Measurements from ENCODE around the gene ADAMTS12. TPM values are rescaled to one million over a fixed set of nuclear protein-coding genes. Genes with fewer than 3 reads are reported as not detected.

The ADAMTS12 gene
- total and polyA plus RNA-seq, 2 of the 8 experiments (the other 6 are each of a cell fraction or from before 2014, with no cell fraction given), result 6.4 to 12.8 TPM

GRCh38 chr5:33761139-33761538 lies 130.7 kb downstream of the ADAMTS12 start:
- Histone ChIP-seq H3K79me2 (ENCODE audit: control insufficient read depth in 1 of 2, insufficient read depth in 2 of 2, low read length in 2 of 2) (no peaks in the 10 kb centered on the region; a peak in 1 of 4 replicates), H3K27me3 (replicated peaks in 1 of 4; ENCODE audit: control insufficient read depth in 3 of 4, extremely low read depth in 1 of 4, insufficient read depth in 3 of 4, low read length in 3 of 4) (no peaks in the 10 kb centered on the region), H3K14ac (ENCODE audit: insufficient read length) (no peak overlapping the region), H2AFZ (ENCODE audit: low read length) (no peak overlapping the region), H3K18ac (ENCODE audit: extremely low read depth, low read length) (no peak overlapping the region; the same call in 1 of the 2 replicates), H3K23me2 (ENCODE audit: low read depth, low read length) (no peaks in the 10 kb centered on the region), H4K8ac (ENCODE audit: extremely low read depth, insufficient read depth, low read length) (no peak overlapping the region), H3K56ac (replicated peaks; ENCODE audit: insufficient read length, low read depth, low read length) (no peak overlapping the region), H2BK120ac (replicated peaks; ENCODE audit: low read depth, low read length) (no peak overlapping the region), H2BK15ac (ENCODE audit: low read length) (peak overlapping the region; percentile 55; the same call in 1 of the 2 replicates), H3K4ac (replicated peaks; ENCODE audit: insufficient read length, low read depth, low read length) (no peak overlapping the region), H2BK12ac (ENCODE audit: low read depth, low read length) (peak overlapping the region; percentile 82; the same call in 1 of the 2 replicates), H2BK20ac (ENCODE audit: low read length) (no peak overlapping the region), H3K4me1 (replicated peaks in 1 of 4; ENCODE audit: control insufficient read depth in 3 of 4, insufficient read depth in 4 of 4, low read length in 3 of 4) (peaks cover 4 to 18% (median 11%) of the 10 kb centered on the region in 4 experiments; a peak in 5 of 7 replicates), H3K27ac (ENCODE audit: low read depth, low read length) (no peak overlapping the region), H2BK5ac (ENCODE audit: low read depth, low read length) (0 out of 2 replicates have a peak overlapping the region, but pooled peaks have one; percentile 12), H3K79me1 (ENCODE audit: low read depth, low read length) (no peaks in the 10 kb centered on the region), H4K91ac (replicated peaks; ENCODE audit: insufficient read length, low read length) (peak overlapping the region; percentile 15), H3K9me3 (ENCODE audit: insufficient read depth in 2 of 2, low read depth in 1 of 2, low read length in 1 of 2) (no peaks in the 10 kb centered on the region), H3K4me3 (ENCODE audit: extremely low read depth in 1 of 4, insufficient read depth in 2 of 4, low read depth in 3 of 4, low read length in 4 of 4) (no peak overlapping the region), H3K36me3 (ENCODE audit: control insufficient read depth in 2 of 4, insufficient read depth in 4 of 4, low read length in 3 of 4) (no peaks in the 10 kb centered on the region), H3K23ac (ENCODE audit: insufficient read length) (no peak overlapping the region), H2AK5ac (ENCODE audit: low read depth, low read length) (no peak overlapping the region; the same call in 1 of the 2 replicates), H4K20me1 (replicated peaks in 1 of 2; ENCODE audit: control insufficient read depth in 1 of 2, insufficient read depth in 2 of 2, low read length in 2 of 2) (no peaks in the 10 kb centered on the region), H4K5ac (ENCODE audit: insufficient read length, low read depth, low read length) (no peak overlapping the region), H3K4me2 (ENCODE audit: insufficient read depth in 1 of 2, low read depth in 2 of 2, low read length in 2 of 2) (no peak overlapping the region), H3K9ac (replicated peaks in 1 of 4; ENCODE audit: extremely low read depth in 1 of 4, low read depth in 3 of 4, low read length in 3 of 4) (no peak overlapping the region)
- ChIA-PET CTCF (ENCODE audit: partially characterized antibody) (no interaction called here), POLR2A (ENCODE audit: partially characterized antibody) (interaction anchor here (0.9 kb wide), 1 partner anchor 320 kb away, joined by 4 read pairs; no protein-coding TSS in a partner anchor)
- DNase-seq (ENCODE audit: low read depth in 1 of 2, low spot score in 2 of 2) (no peak), FAIRE-seq (no peak)
- whole genome bisulfite sequencing, 2 experiments (ENCODE audit: extremely low coverage in 1 of 2, insufficient coverage in 1 of 2, insufficient read length in 1 of 2, insufficient replicate concordance in 2 of 2, low coverage in 1 of 2, low lambda C conversion rate in 2 of 2, missing lambda C conversion rate in 1 of 2), result 73% methylated on average over 4 of the region's 4 CpGs; no CpG with 5 or more reads in 1 of the 2 experiments
- TF ChIP-seq BACH1 (IDR thresholded peaks at IDR 0.05; ENCODE audit: low read length) (no peak), BRCA1 (IDR thresholded peaks at IDR 0.05; ENCODE audit: low read depth, low read length) (no peak), CEBPB (IDR thresholded peaks at IDR 0.05; ENCODE audit: low read depth, low read length) (peak; percentile 72; the same call in 1 of the 2 replicates), TEAD4 (IDR thresholded peaks at IDR 0.05; ENCODE audit: low read depth, low read length) (peak; percentile 91)

All from H1 (cell line).